ENCODE data around the gene CPNE5.

CPNE5 gene

DNA sequence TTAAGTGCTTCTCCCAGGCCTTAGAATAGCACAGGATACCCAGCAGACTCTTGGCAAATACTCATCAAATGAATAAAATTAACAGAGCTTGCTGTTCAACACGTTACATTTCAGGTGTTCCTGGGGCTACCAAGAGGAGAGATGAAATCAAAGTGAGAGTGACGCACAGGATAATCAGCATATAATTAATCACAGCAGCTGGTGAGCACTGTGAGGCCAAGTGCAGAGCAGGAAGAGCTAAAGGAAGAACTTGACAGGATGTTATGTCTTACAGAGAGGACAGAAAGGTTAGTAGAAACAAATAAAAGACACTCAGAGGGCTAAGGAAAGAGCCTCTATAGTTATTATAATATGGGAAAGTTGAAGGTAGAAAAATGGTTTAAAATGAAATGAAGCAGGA lies 26.6 kb upstream of the CPNE5 start:
- Histone ChIP-seq H3K27ac (ENCODE audit: insufficient read depth in 1 of 2, low read depth in 1 of 2, low read length in 2 of 2, poor library complexity in 1 of 2, severe bottlenecking in 2 of 2) (no peak overlapping the region), H3K4me3 (ENCODE audit: control insufficient read depth in 1 of 7, extremely low read depth in 1 of 7, insufficient read depth in 4 of 7, low read depth in 2 of 7, low read length in 6 of 7) (no peak overlapping the region), H3K36me3 (ENCODE audit: control insufficient read depth in 4 of 4, insufficient read depth in 4 of 4, low read length in 3 of 4) (peaks cover 11 to 77% (median 43%) of the 10 kb centered on the region in 4 experiments), H3K4me1 (ENCODE audit: control extremely low read depth in 1 of 4, control insufficient read depth in 4 of 4, insufficient read depth in 4 of 4, low read length in 3 of 4) (no peaks in the 10 kb centered on the region), H3K27me3 (replicated peaks in 2 of 5; ENCODE audit: control insufficient read depth in 4 of 5, insufficient read depth in 5 of 5, low read length in 4 of 5) (no peaks in the 10 kb centered on the region), H3K9me3 (ENCODE audit: control extremely low read depth in 1 of 5, control insufficient read depth in 4 of 5, insufficient read depth in 2 of 5, low read depth in 1 of 5, low read length in 4 of 5) (no peaks in the 10 kb centered on the region)
- POLR2A ChIA-PET = no interaction called here
- 92% methylated on average over 2 of the region's 2 CpGs for WGBS (ENCODE audit: insufficient coverage)
- no peak for DNase-seq
- CTCF ChIA-PET = interaction anchor here (0.9 to 7.3 kb wide), 4 partner anchors 14 to 107 kb away, joined by 4 to 39 read pairs (median 5); no protein-coding TSS in a partner anchor

DNA sequence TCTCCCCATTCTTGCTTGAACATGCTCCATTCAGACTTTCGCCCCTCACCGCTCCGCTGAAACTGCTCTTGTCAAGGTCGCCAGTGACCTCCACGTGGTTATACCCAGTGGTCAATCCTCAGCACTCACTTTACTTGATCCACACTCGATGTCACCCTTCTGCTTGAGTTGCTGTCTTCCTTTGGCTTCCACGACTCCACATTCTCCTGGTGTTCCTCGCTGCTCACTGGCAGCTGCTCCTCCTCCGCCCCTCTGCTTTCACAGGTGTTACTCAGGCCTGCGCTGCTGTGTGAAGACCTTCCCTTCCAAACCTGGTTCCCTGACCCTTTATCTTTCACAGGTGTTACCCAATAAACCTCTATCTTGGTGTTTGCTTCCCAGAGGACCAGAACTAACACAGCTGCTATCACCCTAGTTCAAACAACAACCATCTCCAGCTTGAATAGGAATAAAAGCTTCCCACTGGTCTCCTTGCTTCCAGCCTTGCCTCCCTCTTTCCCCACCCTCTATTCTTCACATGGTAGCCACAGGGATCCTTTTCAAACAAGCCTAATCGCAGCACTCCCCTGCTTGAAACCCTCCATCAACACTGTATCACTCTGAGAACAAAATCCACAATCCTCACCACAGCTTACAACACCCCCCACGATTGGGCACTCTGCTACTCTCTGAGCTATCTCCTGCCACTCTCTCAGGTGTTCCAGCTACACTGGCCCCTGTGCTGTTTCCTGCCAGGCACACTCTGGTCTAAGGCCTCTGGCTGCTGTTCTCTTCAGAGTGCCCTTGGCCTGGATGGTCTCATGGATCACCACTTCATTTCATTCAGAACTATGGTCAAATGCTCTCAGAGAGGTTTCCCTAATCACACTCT lies 24.7 kb upstream of the CPNE5 start:
- CTCF ChIA-PET = interaction anchor here (0.9 to 7.3 kb wide), 5 partner anchors 11 to 98 kb away, joined by 3 to 39 read pairs (median 8); partner anchors contain the start of gene PPIL1
- POLR2A ChIA-PET = interaction anchor here (1.3 kb wide), 1 partner anchor 10 kb away, joined by 7 read pairs; the partner anchor contains the start of gene PPIL1
- DNase-seq = no peak

GRCh38 chr6:36862848-36863382 lies 23.7 kb upstream of the CPNE5 start:
- WGBS (ENCODE audit: insufficient coverage) = 100% methylated on average over 3 of the region's 4 CpGs
- no peaks in the 10 kb centered on the region for H3K4me1 ChIP-seq (ENCODE audit: control extremely low read depth in 1 of 4, control insufficient read depth in 4 of 4, insufficient read depth in 4 of 4, low read length in 3 of 4)
- ChIA-PET CTCF (interaction anchor here (0.9 to 7.3 kb wide), 3 partner anchors 11 to 22 kb away, joined by 3 to 39 read pairs (median 8); partner anchors contain the start of gene PPIL1), POLR2A (no interaction called here)
- H3K9me3 ChIP-seq (ENCODE audit: control extremely low read depth in 1 of 5, control insufficient read depth in 4 of 5, insufficient read depth in 2 of 5, low read depth in 1 of 5, low read length in 4 of 5) = no peaks in the 10 kb centered on the region
- no peak overlapping the region for H3K4me3 ChIP-seq (ENCODE audit: control insufficient read depth in 1 of 7, extremely low read depth in 1 of 7, insufficient read depth in 4 of 7, low read depth in 2 of 7, low read length in 6 of 7)
- peak overlapping the region in 1 of 2 experiments; percentile 62 for H3K27ac ChIP-seq (ENCODE audit: insufficient read depth in 1 of 2, low read depth in 1 of 2, low read length in 2 of 2, poor library complexity in 1 of 2, severe bottlenecking in 2 of 2)
- no peaks in the 10 kb centered on the region for H3K27me3 ChIP-seq (replicated peaks in 2 of 5; ENCODE audit: control insufficient read depth in 4 of 5, insufficient read depth in 5 of 5, low read length in 4 of 5)
- DNase-seq = no peak
- peaks cover 8 to 72% (median 41%) of the 10 kb centered on the region in 4 experiments for H3K36me3 ChIP-seq (ENCODE audit: control insufficient read depth in 4 of 4, insufficient read depth in 4 of 4, low read length in 3 of 4)

More for the DNA sequence above, 24.7 kb upstream of the CPNE5 start:
- H3K36me3 ChIP-seq (ENCODE audit: control insufficient read depth in 4 of 4, insufficient read depth in 4 of 4, low read length in 3 of 4) = peaks cover 8 to 68% (median 38%) of the 10 kb centered on the region in 4 experiments
- 98% methylated on average over 11 of the region's 12 CpGs for WGBS (ENCODE audit: insufficient coverage)
- no peaks in the 10 kb centered on the region for H3K9me3 ChIP-seq (ENCODE audit: control extremely low read depth in 1 of 5, control insufficient read depth in 4 of 5, insufficient read depth in 2 of 5, low read depth in 1 of 5, low read length in 4 of 5)
- no peaks in the 10 kb centered on the region for H3K4me1 ChIP-seq (ENCODE audit: control extremely low read depth in 1 of 4, control insufficient read depth in 4 of 4, insufficient read depth in 4 of 4, low read length in 3 of 4)
- no peaks in the 10 kb centered on the region for H3K27me3 ChIP-seq (replicated peaks in 2 of 5; ENCODE audit: control insufficient read depth in 4 of 5, insufficient read depth in 5 of 5, low read length in 4 of 5)
- no peak overlapping the region for H3K4me3 ChIP-seq (ENCODE audit: control insufficient read depth in 1 of 7, extremely low read depth in 1 of 7, insufficient read depth in 4 of 7, low read depth in 2 of 7, low read length in 6 of 7)
- H3K27ac ChIP-seq (ENCODE audit: insufficient read depth in 1 of 2, low read depth in 1 of 2, low read length in 2 of 2, poor library complexity in 1 of 2, severe bottlenecking in 2 of 2) = no peak overlapping the region

- POLR2A ChIA-PET = no interaction called here
- Histone ChIP-seq H3K36me3 (ENCODE audit: control insufficient read depth in 4 of 4, insufficient read depth in 4 of 4, low read length in 3 of 4) (peaks cover 5 to 66% (median 37%) of the 10 kb centered on the region in 4 experiments), H3K27ac (ENCODE audit: insufficient read depth in 1 of 2, low read depth in 1 of 2, low read length in 2 of 2, poor library complexity in 1 of 2, severe bottlenecking in 2 of 2) (peak overlapping the region in 1 of 2 experiments; percentile 62)
These were observed 23.1 kb upstream of the CPNE5 start for GRCh38 chr6:36862164-36862847.

DNA sequence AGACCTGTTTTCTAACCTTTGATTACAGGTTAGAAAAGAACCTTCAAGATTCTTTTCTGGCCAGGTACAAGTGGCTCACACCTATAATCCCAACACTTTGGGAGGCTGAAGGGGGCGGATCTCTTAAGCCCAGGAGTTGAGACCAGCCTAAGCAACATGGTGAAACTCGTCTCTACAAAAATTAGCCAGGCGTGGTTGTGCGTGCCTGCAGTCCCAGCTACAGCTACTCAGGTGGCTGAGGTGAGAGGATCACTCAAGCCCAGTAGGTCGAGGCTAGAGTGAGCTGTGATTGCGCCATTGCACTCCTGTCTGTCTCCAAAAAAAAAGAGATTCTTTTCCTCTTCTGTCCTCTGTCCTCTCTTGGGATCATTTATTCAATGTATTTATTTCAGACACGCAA lies 20.9 kb upstream of the CPNE5 start:
- no peak for DNase-seq
- WGBS (ENCODE audit: insufficient coverage) = 100% methylated on average over 5 of the region's 7 CpGs
- H3K27ac ChIP-seq (ENCODE audit: insufficient read depth in 1 of 2, low read depth in 1 of 2, low read length in 2 of 2, poor library complexity in 1 of 2, severe bottlenecking in 2 of 2) = no peak overlapping the region
- POLR2A ChIA-PET = no interaction called here
- H3K36me3 ChIP-seq (ENCODE audit: control insufficient read depth in 4 of 4, insufficient read depth in 4 of 4, low read length in 3 of 4) = peaks cover 8 to 64% (median 40%) of the 10 kb centered on the region in 4 experiments
- H3K27me3 ChIP-seq (replicated peaks in 2 of 5; ENCODE audit: control insufficient read depth in 4 of 5, insufficient read depth in 5 of 5, low read length in 4 of 5) = no peaks in the 10 kb centered on the region
- H3K4me1 ChIP-seq (ENCODE audit: control extremely low read depth in 1 of 4, control insufficient read depth in 4 of 4, insufficient read depth in 4 of 4, low read length in 3 of 4) = no peaks in the 10 kb centered on the region
- no peaks in the 10 kb centered on the region for H3K9me3 ChIP-seq (ENCODE audit: control extremely low read depth in 1 of 5, control insufficient read depth in 4 of 5, insufficient read depth in 2 of 5, low read depth in 1 of 5, low read length in 4 of 5)
- no peak overlapping the region for H3K4me3 ChIP-seq (ENCODE audit: control insufficient read depth in 1 of 7, extremely low read depth in 1 of 7, insufficient read depth in 4 of 7, low read depth in 2 of 7, low read length in 6 of 7)
- CTCF ChIA-PET = interaction anchor here (0.6 to 2.4 kb wide), 3 partner anchors 9 to 100 kb away, joined by 3 to 12 read pairs (median 3); no protein-coding TSS in a partner anchor

More at GRCh38 chr6:36862164-36862847, 23.1 kb upstream of the CPNE5 start:
- CTCF ChIA-PET = interaction anchor here (2.2 to 7.3 kb wide), 2 partner anchors 10 to 13 kb away, joined by 8 to 39 read pairs; partner anchors contain the start of gene PPIL1
- Histone ChIP-seq H3K4me3 (ENCODE audit: control insufficient read depth in 1 of 7, extremely low read depth in 1 of 7, insufficient read depth in 4 of 7, low read depth in 2 of 7, low read length in 6 of 7) (no peak overlapping the region), H3K27me3 (replicated peaks in 2 of 5; ENCODE audit: control insufficient read depth in 4 of 5, insufficient read depth in 5 of 5, low read length in 4 of 5) (no peaks in the 10 kb centered on the region), H3K4me1 (ENCODE audit: control extremely low read depth in 1 of 4, control insufficient read depth in 4 of 4, insufficient read depth in 4 of 4, low read length in 3 of 4) (no peaks in the 10 kb centered on the region), H3K9me3 (ENCODE audit: control extremely low read depth in 1 of 5, control insufficient read depth in 4 of 5, insufficient read depth in 2 of 5, low read depth in 1 of 5, low read length in 4 of 5) (no peaks in the 10 kb centered on the region)
- no peak for DNase-seq
- 99% methylated on average over 7 of the region's 8 CpGs for WGBS (ENCODE audit: insufficient coverage)

GRCh38 chr6:36858407-36858981 lies 19.2 kb upstream of the CPNE5 start:
- Histone ChIP-seq H3K27me3 (replicated peaks in 2 of 5; ENCODE audit: control insufficient read depth in 4 of 5, insufficient read depth in 5 of 5, low read length in 4 of 5) (no peaks in the 10 kb centered on the region), H3K27ac (ENCODE audit: insufficient read depth in 1 of 2, low read depth in 1 of 2, low read length in 2 of 2, poor library complexity in 1 of 2, severe bottlenecking in 2 of 2) (no peak overlapping the region), H3K9me3 (ENCODE audit: control extremely low read depth in 1 of 5, control insufficient read depth in 4 of 5, insufficient read depth in 2 of 5, low read depth in 1 of 5, low read length in 4 of 5) (no peaks in the 10 kb centered on the region), H3K4me1 (ENCODE audit: control extremely low read depth in 1 of 4, control insufficient read depth in 4 of 4, insufficient read depth in 4 of 4, low read length in 3 of 4) (peaks cover 0 to 5% (median 0%) of the 10 kb centered on the region in 4 experiments), H3K36me3 (ENCODE audit: control insufficient read depth in 4 of 4, insufficient read depth in 4 of 4, low read length in 3 of 4) (peaks cover 9 to 53% (median 35%) of the 10 kb centered on the region in 4 experiments), H3K4me3 (ENCODE audit: control insufficient read depth in 1 of 7, extremely low read depth in 1 of 7, insufficient read depth in 4 of 7, low read depth in 2 of 7, low read length in 6 of 7) (no peak overlapping the region)
- no peak for DNase-seq
- WGBS (ENCODE audit: insufficient coverage) = 97% methylated on average over 6 of the region's 6 CpGs
- ChIA-PET POLR2A (no interaction called here), CTCF (interaction anchor here (1.3 to 1.7 kb wide), 3 partner anchors 10 to 98 kb away, joined by 4 read pairs; no protein-coding TSS in a partner anchor)
